GM23338 (cell line): ENCODE results near the gene OLA1. TPM values are rescaled to one million over a fixed set of nuclear protein-coding genes. Genes with fewer than 3 reads are reported as not detected.
A peak's percentile ranks its signal among the peaks of the same experiment; 100 is the strongest.

ENCODE experiments used
- ATAC-seq: fragments of 200-7000 bp; cut with Tn5 transposase; 3 replicates; pipeline ENCODE4 v1.9.1; 2020
- DNase-seq: peaks from one replicate; pipeline ENCODE4 v3.0.0-alpha.2; 2015; ENCODE audit warnings: low spot score
- H2AFZ ChIP-seq: fragments of 200-600 bp; sonication (generic); 2 replicates; pipeline ENCODE4 v1.8.0; 2016; ENCODE audit warnings: antibody characterized with exemption, mild to moderate bottlenecking, moderate library complexity
- H3F3A ChIP-seq: fragments of 200-600 bp; sonication (generic); replicated peaks from 2 replicates; pipeline ENCODE4 v1.8.0; 2017; ENCODE audit warnings: antibody characterized with exemption, mixed run types, low read depth
- H3K27ac ChIP-seq: fragments of 200-600 bp; sonication (generic); 2 replicates; pipeline ENCODE4 v1.6.1; 2016; ENCODE audit warnings: low read depth
- H3K27me3 ChIP-seq: fragments of 200-600 bp; sonication (generic); 2 replicates; pipeline ENCODE4 v1.8.0; 2016; ENCODE audit warnings: mild to moderate bottlenecking, mixed run types, moderate library complexity; ENCODE audit not compliant: insufficient read depth
- H3K36me3 ChIP-seq: fragments of 200-600 bp; sonication (generic); 2 replicates; pipeline ENCODE4 v1.8.0; 2016; ENCODE audit warnings: mild to moderate bottlenecking; ENCODE audit not compliant: insufficient read depth
- H3K4me1 ChIP-seq: fragments of 200-600 bp; sonication (generic); 2 replicates; pipeline ENCODE4 v1.8.0; 2016; ENCODE audit warnings: mild to moderate bottlenecking, moderate library complexity; ENCODE audit not compliant: insufficient read depth
- H3K4me2 ChIP-seq: fragments of 200-600 bp; sonication (generic); 2 replicates; pipeline ENCODE4 v1.7.1; 2017; ENCODE audit warnings: mixed run types
- H3K4me3 ChIP-seq: fragments of 200-600 bp; sonication (generic); 2 replicates; pipeline ENCODE4 v1.6.1; 2016; ENCODE audit warnings: mixed run types
- H3K79me2 ChIP-seq: fragments of 200-600 bp; sonication (generic); replicated peaks from 2 replicates; pipeline ENCODE4 v1.8.0; 2017; ENCODE audit warnings: mild to moderate bottlenecking; ENCODE audit not compliant: insufficient read depth
- H3K9me2 ChIP-seq: fragments of 200-600 bp; sonication (generic); 2 replicates; pipeline ENCODE4 v1.8.0; 2017; ENCODE audit not compliant: insufficient read depth
- H4K20me1 ChIP-seq: fragments of 200-600 bp; sonication (generic); replicated peaks from 2 replicates; pipeline ENCODE4 v1.8.0; 2017; ENCODE audit warnings: mild to moderate bottlenecking; ENCODE audit not compliant: insufficient read depth
- H3K27ac Mint-ChIP-seq: 2 replicates; pipeline ENCODE4 v1.8.0; 2020; ENCODE audit warnings: inconsistent platforms, mild to moderate bottlenecking, moderate library complexity, mixed read lengths
- H3K27me3 Mint-ChIP-seq: 3 replicates; pipeline ENCODE4 v1.8.0; 2022; ENCODE audit warnings: low read depth, mild to moderate bottlenecking, moderate library complexity, mixed read lengths, inconsistent platforms; ENCODE audit not compliant: insufficient read depth, poor library complexity
- H3K36me3 Mint-ChIP-seq: 3 replicates; pipeline ENCODE4 v1.8.0; 2021; ENCODE audit warnings: low read depth, mild to moderate bottlenecking, inconsistent platforms, moderate library complexity, mixed read lengths
- H3K4me1 Mint-ChIP-seq: 3 replicates; pipeline ENCODE4 v1.8.0; 2020; ENCODE audit warnings: mild to moderate bottlenecking, inconsistent platforms, mixed read lengths
- H3K4me3 Mint-ChIP-seq: 3 replicates; pipeline ENCODE4 v1.8.0; 2021; ENCODE audit warnings: moderate library complexity, mild to moderate bottlenecking, inconsistent platforms, mixed read lengths
- H3K9me3 Mint-ChIP-seq: 3 replicates; pipeline ENCODE4 v1.8.0; 2020; ENCODE audit warnings: moderate library complexity, mild to moderate bottlenecking, inconsistent platforms, mixed read lengths
- CREB1 ChIP-seq: fragments of 250-450 bp; sonication (Bioruptor Pico); IDR thresholded peaks from 2 replicates; pipeline ENCODE4 v1.5.0; 2020; ENCODE audit warnings: low read depth, mild to moderate bottlenecking, moderate library complexity
- CTCF ChIP-seq, 2 experiments: fragments of 200-600 bp in 1 of 2; sonication (generic) in 1 of 2; conservative IDR thresholded peaks; 2 replicates each; pipeline versions ENCODE4 v1.5.1 to v1.6.1; 2016 to 2017; ENCODE audit warnings: antibody characterized with exemption in 2 of 2, low read depth in 2 of 2, mild to moderate bottlenecking in 2 of 2, moderate library complexity in 1 of 2
- ETS1 ChIP-seq: IDR thresholded peaks from 2 replicates; pipeline ENCODE4 v1.6.1; 2016; ENCODE audit warnings: antibody characterized with exemption
- EZH2phosphoT487 ChIP-seq: fragments of 200-600 bp; sonication (generic); IDR thresholded peaks from one replicate; pipeline ENCODE4 v1.8.1; 2018; ENCODE audit warnings: antibody characterized with exemption; ENCODE audit not compliant: unreplicated experiment
- JUNB ChIP-seq: IDR thresholded peaks from one replicate; pipeline ENCODE4 v1.6.1; 2016; ENCODE audit warnings: antibody characterized with exemption; ENCODE audit not compliant: unreplicated experiment
- POLR2AphosphoS5 ChIP-seq: IDR thresholded peaks from 2 replicates; pipeline ENCODE4 v1.6.1; 2016; ENCODE audit warnings: antibody characterized with exemption, low read depth
- STAT1 ChIP-seq: IDR thresholded peaks from one replicate; pipeline ENCODE4 v1.6.1; 2016; ENCODE audit warnings: antibody characterized with exemption; ENCODE audit not compliant: unreplicated experiment
- ZNF114 ChIP-seq: fragments of 250-450 bp; sonication (Bioruptor Pico); IDR thresholded peaks from 2 replicates; pipeline ENCODE4 v1.5.0; 2020; ENCODE audit warnings: mild to moderate bottlenecking, moderate library complexity
- ZNF331 ChIP-seq: fragments of 250-450 bp; sonication (Bioruptor Pico); IDR thresholded peaks from 2 replicates; pipeline ENCODE4 v1.5.0; 2020; ENCODE audit warnings: low read depth, mild to moderate bottlenecking, moderate library complexity
- polyA plus RNA-seq: library from polyadenylated mRNA; unstranded; fragments of >200 nt; fragmentation: Nextera tagmentation; extraction: Ambion mirVana; gene quantifications from 2 replicates; pipeline ENCODE4 v1.2.1, GENCODE V29; 2016
- total RNA-seq: library from RNA; depleted of rRNA; stranded (reverse); fragments of >200 nt; shearing (Covaris generic); gene quantifications from 2 replicates; pipeline ENCODE4 v1.2.3, GENCODE V29; 2014
- TF ChIP-seq, protein P1 (sequence below): IDR thresholded peaks from one replicate; pipeline ENCODE4 v1.6.1; 2018; ENCODE audit warnings: antibody characterized with exemption; ENCODE audit not compliant: unreplicated experiment

Gene OLA1
- total and polyA plus RNA-seq, 2 experiments from 2014 or later, result 104 to 242 TPM

GRCh38 chr2:174026122-174026845 is 222.0 kb downstream of the OLA1 start:
- H3K27ac ChIP-seq, result no peak overlapping the region
- H3K4me3 ChIP-seq, result no peak overlapping the region
- H3K4me2 ChIP-seq, result no peak overlapping the region
- H3K36me3 Mint-ChIP-seq, result no peaks in the 10 kb centered on the region
- H3K27me3 Mint-ChIP-seq, result peaks cover 12% of the 10 kb centered on the region
- H3K4me1 ChIP-seq, result peaks cover 34% of the 10 kb centered on the region
- H3K79me2 ChIP-seq, result no peaks in the 10 kb centered on the region
- no peaks in the 10 kb centered on the region for H3K9me3 Mint-ChIP-seq
- no peaks in the 10 kb centered on the region for H3K36me3 ChIP-seq
- no peak overlapping the region for H3K4me3 Mint-ChIP-seq
- H4K20me1 ChIP-seq, result no peaks in the 10 kb centered on the region
- H3F3A ChIP-seq, result peaks cover 20% of the 10 kb centered on the region; the same call in 1 of the 2 replicates
- no peaks in the 10 kb centered on the region; the same call in 1 of the 2 replicates for H3K9me2 ChIP-seq
- ATAC-seq, result peak; percentile 14
- peak overlapping the region; percentile 95 for H2AFZ ChIP-seq
- H3K4me1 Mint-ChIP-seq, result peaks cover 36% of the 10 kb centered on the region
- no peak overlapping the region for H3K27ac Mint-ChIP-seq
- H3K27me3 ChIP-seq, result no peaks in the 10 kb centered on the region
- peak; percentile 36 for DNase-seq
- TF ChIP-seq ZNF331 (CRISPR knock-in tag), result no peak
- TF ChIP-seq JUNB, result no peak
- no peak for TF ChIP-seq CTCF (conservative IDR thresholded peaks at IDR 0.05; ENCODE audit: low read depth in 2 of 2)
- no peak for TF ChIP-seq STAT1
- no peak for TF ChIP-seq CREB1 (CRISPR knock-in tag)
- no peak for TF ChIP-seq POLR2AphosphoS5
- TF ChIP-seq EZH2phosphoT487, result no peak
- TF ChIP-seq, protein P1, sequence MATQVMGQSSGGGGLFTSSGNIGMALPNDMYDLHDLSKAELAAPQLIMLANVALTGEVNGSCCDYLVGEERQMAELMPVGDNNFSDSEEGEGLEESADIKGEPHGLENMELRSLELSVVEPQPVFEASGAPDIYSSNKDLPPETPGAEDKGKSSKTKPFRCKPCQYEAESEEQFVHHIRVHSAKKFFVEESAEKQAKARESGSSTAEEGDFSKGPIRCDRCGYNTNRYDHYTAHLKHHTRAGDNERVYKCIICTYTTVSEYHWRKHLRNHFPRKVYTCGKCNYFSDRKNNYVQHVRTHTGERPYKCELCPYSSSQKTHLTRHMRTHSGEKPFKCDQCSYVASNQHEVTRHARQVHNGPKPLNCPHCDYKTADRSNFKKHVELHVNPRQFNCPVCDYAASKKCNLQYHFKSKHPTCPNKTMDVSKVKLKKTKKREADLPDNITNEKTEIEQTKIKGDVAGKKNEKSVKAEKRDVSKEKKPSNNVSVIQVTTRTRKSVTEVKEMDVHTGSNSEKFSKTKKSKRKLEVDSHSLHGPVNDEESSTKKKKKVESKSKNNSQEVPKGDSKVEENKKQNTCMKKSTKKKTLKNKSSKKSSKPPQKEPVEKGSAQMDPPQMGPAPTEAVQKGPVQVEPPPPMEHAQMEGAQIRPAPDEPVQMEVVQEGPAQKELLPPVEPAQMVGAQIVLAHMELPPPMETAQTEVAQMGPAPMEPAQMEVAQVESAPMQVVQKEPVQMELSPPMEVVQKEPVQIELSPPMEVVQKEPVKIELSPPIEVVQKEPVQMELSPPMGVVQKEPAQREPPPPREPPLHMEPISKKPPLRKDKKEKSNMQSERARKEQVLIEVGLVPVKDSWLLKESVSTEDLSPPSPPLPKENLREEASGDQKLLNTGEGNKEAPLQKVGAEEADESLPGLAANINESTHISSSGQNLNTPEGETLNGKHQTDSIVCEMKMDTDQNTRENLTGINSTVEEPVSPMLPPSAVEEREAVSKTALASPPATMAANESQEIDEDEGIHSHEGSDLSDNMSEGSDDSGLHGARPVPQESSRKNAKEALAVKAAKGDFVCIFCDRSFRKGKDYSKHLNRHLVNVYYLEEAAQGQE, result no peak
- TF ChIP-seq ZNF114 (CRISPR knock-in tag), result no peak
- no peak for TF ChIP-seq ETS1
